ENCODE results near the gene LARP7.
"Not testable (repeated sequence)": the region's sequence is repeated elsewhere in the genome, so short reads cannot be mapped to it uniquely, and the experiment has no call there.

The LARP7 gene

DNA sequence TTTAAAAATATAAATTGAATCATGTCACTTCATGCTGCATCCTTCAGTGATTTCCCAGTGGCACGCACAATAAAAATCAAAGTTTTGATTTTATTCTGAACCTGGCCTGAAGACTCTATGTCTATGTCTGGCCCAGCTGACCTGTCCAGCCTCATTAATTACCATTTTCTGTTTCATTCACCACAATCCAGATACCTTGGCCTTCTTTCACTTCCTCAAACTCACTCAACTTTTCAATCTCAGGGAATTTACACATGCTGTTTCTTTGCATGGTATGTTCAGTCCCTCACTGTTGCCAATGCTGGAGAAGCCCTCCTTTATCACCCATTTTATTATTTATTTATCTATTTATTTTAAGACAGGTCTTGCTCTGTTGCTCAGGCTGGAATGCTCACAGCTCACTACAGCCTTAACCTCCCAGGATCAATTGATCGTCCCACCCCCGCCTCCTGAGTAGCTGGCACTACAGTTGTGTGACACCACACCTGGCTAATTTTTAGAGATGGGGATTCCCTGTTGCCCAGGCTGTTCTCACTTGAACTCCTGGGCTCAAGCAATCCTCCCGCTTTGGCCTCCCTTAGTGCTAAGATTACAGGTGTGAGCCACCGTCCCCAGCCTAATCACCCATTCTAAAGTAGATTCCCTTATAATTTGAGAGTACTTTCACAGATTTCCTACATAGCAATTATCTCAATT, 43.4 kb upstream of the LARP7 start:
- Histone ChIP-seq H3K9ac (ENCODE audit: low read length) (no peak overlapping the region), H3K79me1 (replicated peaks; ENCODE audit: low read length, poor library complexity, severe bottlenecking) (no peaks in the 10 kb centered on the region), H3K4me2 (ENCODE audit: low read length, poor library complexity, severe bottlenecking) (no peak overlapping the region), H2BK12ac (ENCODE audit: low read length in 2 of 2) (no peak overlapping the region), H3K27ac (ENCODE audit: low read length, poor library complexity, severe bottlenecking) (no peak overlapping the region), H2AK5ac (ENCODE audit: low read length, severe bottlenecking) (no peak overlapping the region), H4K91ac (ENCODE audit: low read length) (no peak overlapping the region), H3K36me3 (ENCODE audit: control insufficient read depth in 1 of 2, insufficient read depth in 2 of 2, low read depth in 1 of 2, low read length in 2 of 2) (no peaks in the 10 kb centered on the region), H3K27me3 (ENCODE audit: control insufficient read depth in 1 of 2, insufficient read depth in 1 of 2, low read length in 2 of 2) (no peaks in the 10 kb centered on the region), H2BK120ac (ENCODE audit: low read depth, low read length) (no peak overlapping the region), H2BK15ac (ENCODE audit: low read depth, poor library complexity, severe bottlenecking) (no peak overlapping the region), H3K23ac (ENCODE audit: low read length in 2 of 2) (no peak overlapping the region), H3K18ac (ENCODE audit: low read depth in 1 of 2, low read length in 2 of 2) (no peak overlapping the region), H3K14ac (ENCODE audit: low read length in 2 of 2) (no peak overlapping the region), H2BK5ac (ENCODE audit: low read depth, low read length, poor library complexity, severe bottlenecking) (no peak overlapping the region), H3K4ac (ENCODE audit: low read depth in 1 of 2, low read length in 2 of 2) (no peak overlapping the region), H2AFZ (ENCODE audit: low read depth, low read length) (no peak overlapping the region), H3K4me1 (ENCODE audit: control insufficient read depth, insufficient read depth, low read depth, low read length) (no peaks in the 10 kb centered on the region), H3K4me3 (ENCODE audit: insufficient read depth in 1 of 2, low read depth in 1 of 2, low read length in 2 of 2) (no peak overlapping the region), H3K9me3 (ENCODE audit: control insufficient read depth, low read length) (peaks cover 3% of the 10 kb centered on the region), H4K8ac (ENCODE audit: low read length) (no peak overlapping the region)
- DNase-seq: no peak
- 100% methylated on average over 4 of the region's 5 CpGs for WGBS

DNA sequence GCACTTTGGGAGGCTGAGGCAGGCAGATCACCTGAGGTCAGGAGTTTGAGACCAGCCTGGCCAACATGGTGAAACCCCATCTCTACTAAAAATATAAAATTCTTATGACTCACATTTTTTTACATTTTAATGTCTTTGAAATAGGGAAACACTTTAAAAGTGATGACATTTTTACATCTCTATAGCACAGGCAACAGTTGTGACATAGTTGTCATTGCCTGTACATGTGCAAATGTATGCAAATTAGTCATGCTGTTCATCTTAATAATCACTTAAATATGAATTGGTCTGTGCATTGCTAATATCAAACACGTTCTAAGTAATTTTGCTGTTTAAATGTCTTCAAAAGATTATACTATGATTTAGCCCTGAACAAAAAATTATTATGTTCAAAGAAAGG, 42.0 kb upstream of the LARP7 start:
- Histone ChIP-seq H3K4me2 (ENCODE audit: low read length, poor library complexity, severe bottlenecking) (no peak overlapping the region), H3K23ac (ENCODE audit: low read length in 2 of 2) (no peak overlapping the region), H3K27me3 (ENCODE audit: control insufficient read depth in 1 of 2, insufficient read depth in 1 of 2, low read length in 2 of 2) (no peaks in the 10 kb centered on the region), H2BK5ac (ENCODE audit: low read depth, low read length, poor library complexity, severe bottlenecking) (no peak overlapping the region), H2AFZ (ENCODE audit: low read depth, low read length) (no peak overlapping the region), H3K14ac (ENCODE audit: low read length in 2 of 2) (no peak overlapping the region), H3K79me1 (replicated peaks; ENCODE audit: low read length, poor library complexity, severe bottlenecking) (no peaks in the 10 kb centered on the region), H2BK12ac (ENCODE audit: low read length in 2 of 2) (no peak overlapping the region), H2BK120ac (ENCODE audit: low read depth, low read length) (no peak overlapping the region), H4K8ac (ENCODE audit: low read length) (no peak overlapping the region), H3K4me3 (ENCODE audit: insufficient read depth in 1 of 2, low read depth in 1 of 2, low read length in 2 of 2) (no peak overlapping the region), H3K4ac (ENCODE audit: low read depth in 1 of 2, low read length in 2 of 2) (no peak overlapping the region), H3K36me3 (ENCODE audit: control insufficient read depth in 1 of 2, insufficient read depth in 2 of 2, low read depth in 1 of 2, low read length in 2 of 2) (no peaks in the 10 kb centered on the region), H3K27ac (ENCODE audit: low read length, poor library complexity, severe bottlenecking) (no peak overlapping the region), H2BK15ac (ENCODE audit: low read depth, poor library complexity, severe bottlenecking) (no peak overlapping the region), H3K9me3 (ENCODE audit: control insufficient read depth, low read length) (peaks cover 3% of the 10 kb centered on the region), H3K4me1 (ENCODE audit: control insufficient read depth, insufficient read depth, low read depth, low read length) (no peaks in the 10 kb centered on the region), H3K18ac (ENCODE audit: low read depth in 1 of 2, low read length in 2 of 2) (no peak overlapping the region), H2AK5ac (ENCODE audit: low read length, severe bottlenecking) (no peak overlapping the region), H4K91ac (ENCODE audit: low read length) (no peak overlapping the region), H3K9ac (ENCODE audit: low read length) (no peak overlapping the region)
- DNase-seq: no peak
- whole genome bisulfite sequencing: no CpG with 5 or more reads among the region's 1 CpG

GRCh38 chr4:112604589-112604988, 32.4 kb upstream of the LARP7 start:
- H2BK15ac ChIP-seq (ENCODE audit: low read depth, poor library complexity, severe bottlenecking): no peak overlapping the region
- H3K23ac ChIP-seq (ENCODE audit: low read length in 2 of 2): no peak overlapping the region
- no peak overlapping the region for H3K4me3 ChIP-seq (ENCODE audit: insufficient read depth in 1 of 2, low read depth in 1 of 2, low read length in 2 of 2)
- no peak overlapping the region for H2AK5ac ChIP-seq (ENCODE audit: low read length, severe bottlenecking)
- H4K91ac ChIP-seq (ENCODE audit: low read length): no peak overlapping the region
- H3K9ac ChIP-seq (ENCODE audit: low read length): no peak overlapping the region
- H2BK12ac ChIP-seq (ENCODE audit: low read length in 2 of 2): no peak overlapping the region
- no peaks in the 10 kb centered on the region for H3K36me3 ChIP-seq (ENCODE audit: control insufficient read depth in 1 of 2, insufficient read depth in 2 of 2, low read depth in 1 of 2, low read length in 2 of 2)
- no peaks in the 10 kb centered on the region for H3K27me3 ChIP-seq (ENCODE audit: control insufficient read depth in 1 of 2, insufficient read depth in 1 of 2, low read length in 2 of 2)
- no peak overlapping the region for H3K4ac ChIP-seq (ENCODE audit: low read depth in 1 of 2, low read length in 2 of 2)
- H2BK120ac ChIP-seq (ENCODE audit: low read depth, low read length): no peak overlapping the region
- H3K79me1 ChIP-seq (replicated peaks; ENCODE audit: low read length, poor library complexity, severe bottlenecking): no peaks in the 10 kb centered on the region
- H3K18ac ChIP-seq (ENCODE audit: low read depth in 1 of 2, low read length in 2 of 2): no peak overlapping the region
- H3K4me2 ChIP-seq (ENCODE audit: low read length, poor library complexity, severe bottlenecking): no peak overlapping the region
- H3K27ac ChIP-seq (ENCODE audit: low read length, poor library complexity, severe bottlenecking): no peak overlapping the region
- H2BK5ac ChIP-seq (ENCODE audit: low read depth, low read length, poor library complexity, severe bottlenecking): no peak overlapping the region
- H3K9me3 ChIP-seq (ENCODE audit: control insufficient read depth, low read length): no peaks in the 10 kb centered on the region
- no peaks in the 10 kb centered on the region for H3K4me1 ChIP-seq (ENCODE audit: control insufficient read depth, insufficient read depth, low read depth, low read length)
- no peak overlapping the region for H4K8ac ChIP-seq (ENCODE audit: low read length)
- no peak overlapping the region for H2AFZ ChIP-seq (ENCODE audit: low read depth, low read length)
- DNase-seq: peak; percentile 68
- no peak overlapping the region for H3K14ac ChIP-seq (ENCODE audit: low read length in 2 of 2)

DNA sequence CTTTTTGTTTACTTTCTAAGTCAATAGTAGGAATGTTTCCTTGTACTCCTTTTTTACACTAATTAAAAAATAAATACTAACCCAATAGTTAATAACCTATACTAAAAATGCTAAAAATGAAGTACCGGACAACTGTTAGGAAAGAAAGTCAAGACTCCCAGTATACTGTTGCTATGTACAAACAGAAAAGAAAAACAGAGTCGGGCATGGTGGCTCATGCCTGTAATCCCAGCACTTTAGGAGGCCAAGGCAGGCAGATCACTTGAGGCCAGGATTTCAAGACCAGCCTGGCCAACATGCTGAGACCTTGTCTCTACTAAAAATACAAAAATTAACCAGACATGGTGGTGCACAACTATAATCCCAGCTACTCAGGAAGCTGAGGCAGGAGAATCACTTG, 24.1 kb upstream of the LARP7 start:
- not testable (repeated sequence) for H2AFZ ChIP-seq (ENCODE audit: low read depth, low read length); H2BK120ac ChIP-seq (ENCODE audit: low read depth, low read length); H3K27me3 ChIP-seq (ENCODE audit: control insufficient read depth in 1 of 2, insufficient read depth in 1 of 2, low read length in 2 of 2); H2BK15ac ChIP-seq (ENCODE audit: low read depth, poor library complexity, severe bottlenecking); H2BK5ac ChIP-seq (ENCODE audit: low read depth, low read length, poor library complexity, severe bottlenecking); H3K14ac ChIP-seq (ENCODE audit: low read length in 2 of 2); H3K27ac ChIP-seq (ENCODE audit: low read length, poor library complexity, severe bottlenecking); H3K4me3 ChIP-seq (ENCODE audit: insufficient read depth in 1 of 2, low read depth in 1 of 2, low read length in 2 of 2); H2AK5ac ChIP-seq (ENCODE audit: low read length, severe bottlenecking); H3K18ac ChIP-seq (ENCODE audit: low read depth in 1 of 2, low read length in 2 of 2); H4K91ac ChIP-seq (ENCODE audit: low read length); H2BK12ac ChIP-seq (ENCODE audit: low read length in 2 of 2); H3K36me3 ChIP-seq (ENCODE audit: control insufficient read depth in 1 of 2, insufficient read depth in 2 of 2, low read depth in 1 of 2, low read length in 2 of 2); H3K23ac ChIP-seq (ENCODE audit: low read length in 2 of 2); H3K4me1 ChIP-seq (ENCODE audit: control insufficient read depth, insufficient read depth, low read depth, low read length); H3K79me1 ChIP-seq (replicated peaks; ENCODE audit: low read length, poor library complexity, severe bottlenecking); H3K4ac ChIP-seq (ENCODE audit: low read depth in 1 of 2, low read length in 2 of 2); H3K9me3 ChIP-seq (ENCODE audit: control insufficient read depth, low read length); H3K9ac ChIP-seq (ENCODE audit: low read length); H3K4me2 ChIP-seq (ENCODE audit: low read length, poor library complexity, severe bottlenecking); H4K8ac ChIP-seq (ENCODE audit: low read length)
- peak; percentile 15 for DNase-seq
- 89% methylated on average over 2 of the region's 2 CpGs for WGBS
